CMK (cell line): ENCODE data around the gene PCBP4.

Source experiments
- DNase-seq: peaks from one replicate; pipeline ENCODE4 v3.0.0-alpha.2; 2010; ENCODE audit warnings: low read depth

PCBP4 gene

GRCh38 chr3:51967384-51968169, at the start of gene PCBP4:
Gene PCBP4 (minus strand): TSS chr3:51967454. CDS start chr3:51961240, 6,214 bp downstream.
- DNase-seq = no peak

GRCh38 chr3:52015438-52016228, 48.4 kb upstream of the PCBP4 start:
- DNase-seq = no peak

DNA sequence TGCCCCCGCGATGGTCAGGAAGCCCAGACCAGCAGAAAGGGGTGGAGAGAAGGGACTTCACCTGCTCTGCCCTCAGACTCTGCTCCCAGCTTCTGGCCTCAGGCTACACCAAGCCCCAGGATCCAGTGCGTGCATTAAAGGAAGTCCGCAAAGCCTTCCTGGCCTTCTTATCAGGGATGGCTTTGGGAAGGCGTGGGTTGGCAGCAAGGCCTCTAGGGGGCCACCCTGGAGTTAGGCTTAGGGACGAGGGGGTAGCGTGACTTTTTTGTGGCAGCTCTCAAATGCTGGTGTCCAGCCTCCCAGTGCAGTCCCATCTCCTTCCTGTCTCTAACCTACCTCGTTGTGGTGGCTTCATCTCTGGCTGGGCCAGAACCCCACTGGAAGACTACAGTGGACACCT, 47.4 kb upstream of the PCBP4 start:
- DNase-seq = no peak

DNA sequence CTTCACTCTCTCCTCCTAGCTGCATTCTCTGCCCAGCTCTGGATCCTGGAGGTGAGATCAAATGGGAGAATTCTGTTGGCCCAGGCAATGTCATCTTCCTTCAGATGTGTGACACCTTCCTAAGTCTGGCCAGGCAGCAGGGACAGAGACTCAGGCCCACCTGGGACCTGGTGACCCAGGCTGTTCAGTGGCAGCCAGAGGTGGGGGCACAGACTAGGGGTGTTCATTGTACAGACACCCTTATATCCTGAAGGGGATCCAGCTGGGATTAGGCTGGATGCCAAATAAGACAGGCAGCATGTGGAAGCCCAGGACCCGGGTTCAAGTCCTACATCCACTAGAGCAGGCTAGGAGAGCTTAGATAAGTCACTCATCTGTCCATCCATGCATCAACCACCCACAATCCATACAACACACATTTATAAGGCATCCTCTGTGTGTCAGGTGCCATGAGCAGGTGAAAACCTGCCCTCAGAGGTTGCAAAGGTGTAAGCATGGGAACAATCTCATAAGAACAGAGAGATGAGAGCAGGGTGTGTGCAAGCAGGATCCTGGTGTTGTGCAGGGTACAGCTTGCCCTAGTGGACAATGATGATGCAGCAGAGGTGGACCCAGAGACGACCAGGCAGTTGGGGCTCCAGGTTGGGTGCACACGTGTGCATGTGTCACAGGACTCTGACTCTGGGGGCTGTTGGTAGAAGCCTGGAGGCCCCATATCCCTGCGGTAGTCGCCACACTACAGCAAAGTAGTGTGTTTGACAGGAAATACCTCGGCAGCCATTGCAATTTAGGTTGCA, 46.7 kb upstream of the PCBP4 start:
- DNase-seq = no peak

GRCh38 chr3:52012699-52013098, 45.4 kb upstream of the PCBP4 start:
- DNase-seq = no peak

DNA sequence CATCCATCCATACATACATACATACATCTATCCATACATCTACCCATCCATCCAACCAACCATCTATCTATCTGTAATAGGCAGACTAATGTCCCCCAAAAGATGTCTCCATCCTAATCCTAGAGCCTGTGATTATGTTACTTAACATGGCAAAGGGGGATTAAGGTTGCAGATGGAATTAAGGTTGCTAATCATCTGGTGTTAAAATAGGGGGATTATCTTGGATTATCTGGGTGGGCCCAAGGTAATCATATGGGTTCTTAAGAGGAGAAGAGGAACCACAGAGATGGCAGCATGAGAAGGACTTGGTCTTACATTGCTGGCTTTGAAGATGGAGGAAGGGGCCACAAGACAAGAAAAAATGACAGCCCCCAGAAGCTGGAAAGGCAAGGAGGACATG, 43.2 kb upstream of the PCBP4 start:
- DNase-seq = no peak

- no peak for DNase-seq
Measured at GRCh38 chr3:52007291-52007690, 40.0 kb upstream of the PCBP4 start.

GRCh38 chr3:52006820-52007133, 39.5 kb upstream of the PCBP4 start:
- no peak for DNase-seq

GRCh38 chr3:52006017-52006819, 39.0 kb upstream of the PCBP4 start:
- DNase-seq = no peak

- DNase-seq = no peak
Measured at GRCh38 chr3:52005571-52005986, 38.3 kb upstream of the PCBP4 start.

DNA sequence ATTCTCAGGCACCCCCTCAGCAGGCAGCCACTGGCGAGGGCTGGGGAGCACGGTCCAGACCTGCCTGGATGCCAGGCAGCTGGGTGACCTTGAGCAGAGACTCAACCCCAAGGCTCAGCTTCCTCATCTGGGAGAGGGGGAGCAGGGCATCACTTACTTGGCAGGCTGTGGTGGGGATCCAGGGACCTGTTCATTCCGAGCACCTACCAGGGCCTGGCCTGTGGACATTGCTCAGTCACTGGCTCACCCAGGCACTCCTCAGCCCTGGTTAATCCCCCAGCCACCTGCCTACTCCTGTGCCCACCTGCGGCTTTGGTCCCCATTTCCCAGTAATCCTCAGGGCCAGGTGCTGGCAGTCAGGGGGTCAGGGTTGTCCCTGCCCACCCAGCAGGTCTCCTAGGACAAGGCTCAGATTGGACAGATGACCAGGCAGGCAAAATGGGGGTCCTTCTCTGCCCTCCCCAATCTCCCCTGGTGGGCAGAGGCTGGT, 37.7 kb upstream of the PCBP4 start:
- DNase-seq = no peak

GRCh38 chr3:52004163-52004787, 37.0 kb upstream of the PCBP4 start:
- DNase-seq = no peak

DNA sequence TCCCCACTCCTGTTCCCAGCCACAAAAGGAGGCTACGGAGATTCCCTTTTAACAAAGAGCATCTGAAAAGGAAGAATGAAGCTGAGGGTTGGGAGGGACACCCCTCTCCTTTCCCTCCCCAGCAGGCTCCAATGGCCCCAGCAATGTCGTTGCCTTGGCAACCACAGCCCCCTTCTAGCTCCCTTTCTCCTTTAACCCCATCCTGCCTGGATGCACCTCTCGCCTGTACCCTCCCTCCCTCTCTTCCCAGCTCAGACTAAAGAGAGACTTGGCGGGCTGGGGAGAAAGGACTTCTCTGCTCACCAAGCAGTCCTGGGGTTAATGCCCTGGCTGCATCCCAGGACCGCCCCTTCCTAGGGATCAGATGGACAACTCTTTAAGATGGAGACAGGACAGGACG, 35.5 kb upstream of the PCBP4 start:
- DNase-seq = no peak

- no peak for DNase-seq
Measured at GRCh38 chr3:52001443-52001974, 34.3 kb upstream of the PCBP4 start.

GRCh38 chr3:51999846-52000245, 32.6 kb upstream of the PCBP4 start:
- DNase-seq = no peak

- no peak for DNase-seq
Measured at GRCh38 chr3:51998774-51999173, 31.5 kb upstream of the PCBP4 start.

DNA sequence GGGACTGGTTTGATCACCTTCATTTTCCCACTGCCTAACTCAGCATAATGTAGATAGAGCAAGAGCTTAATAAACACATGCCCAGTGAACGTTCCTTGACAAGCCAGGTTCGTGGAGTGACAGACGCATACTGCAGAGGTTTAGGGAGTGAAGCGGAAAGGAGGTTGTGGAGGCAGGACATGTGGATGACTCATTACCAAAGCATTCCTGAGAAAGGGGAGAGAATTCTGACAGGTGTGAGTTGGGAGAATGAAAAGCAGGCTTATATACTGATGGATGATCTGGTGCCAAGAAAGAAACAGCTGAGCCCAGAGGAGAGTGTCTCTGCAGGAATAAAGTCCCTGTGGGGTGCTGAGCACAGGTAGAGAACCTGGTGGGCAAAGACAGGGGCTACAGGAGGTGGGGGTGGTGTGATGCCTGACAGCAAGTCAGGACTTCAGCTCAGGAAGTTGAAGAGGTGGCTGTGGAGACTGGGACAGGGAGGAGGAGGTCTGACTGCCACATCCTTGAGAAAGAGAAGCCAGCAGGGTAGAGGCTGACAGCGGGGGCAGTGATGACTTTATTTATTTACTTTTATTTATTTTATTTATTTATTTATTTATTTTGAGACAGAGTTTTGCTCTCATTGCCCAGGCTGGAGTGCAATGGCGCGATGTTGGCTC, 30.8 kb upstream of the PCBP4 start:
- DNase-seq = no peak

GRCh38 chr3:51997172-51997571, 29.9 kb upstream of the PCBP4 start:
- no peak for DNase-seq

DNA sequence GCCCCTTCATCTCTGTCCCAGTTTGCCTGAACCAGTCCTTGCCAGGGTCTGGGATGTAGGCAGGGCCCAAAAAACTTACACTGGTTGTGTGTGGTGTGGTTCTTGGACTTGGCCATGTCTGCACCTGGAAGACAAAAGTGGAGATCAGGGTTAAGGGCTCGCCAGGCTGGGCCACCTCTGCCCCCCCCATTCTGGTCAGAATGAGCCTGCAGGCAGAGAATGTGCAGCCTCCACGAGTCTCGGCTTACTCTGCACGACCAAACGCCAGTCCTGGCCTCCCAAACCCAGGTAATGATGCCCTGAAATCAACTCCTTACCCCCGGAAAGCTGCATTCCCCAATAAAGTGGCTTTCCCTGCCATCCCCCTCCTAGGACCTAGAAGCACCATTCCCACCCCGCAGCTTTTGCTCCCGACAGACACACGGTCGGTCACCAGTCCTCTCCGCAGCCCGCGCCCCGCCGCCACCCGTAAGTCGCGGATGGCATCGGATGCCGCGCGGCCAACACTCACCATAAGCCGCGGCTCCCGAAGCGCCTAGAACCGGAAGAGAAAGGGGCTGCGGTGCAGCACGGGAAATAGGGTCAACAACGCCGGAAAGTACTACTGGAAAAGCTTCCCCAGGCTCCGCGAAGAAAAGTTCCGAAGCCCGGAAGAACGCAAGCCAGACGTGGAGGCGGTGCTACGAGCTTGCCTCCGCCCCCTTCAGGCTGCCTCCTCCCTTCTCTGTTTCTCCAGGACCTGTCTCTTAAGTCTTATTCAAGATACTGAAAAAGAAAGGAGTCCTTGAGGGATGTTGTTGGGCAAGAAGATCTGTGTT, 28.3 kb upstream of the PCBP4 start, which contains the start of gene RPL29:
Gene RPL29, minus strand, starts transcription at position 550 of the 818 bp plus-strand sequence. Its CDS starts 434 bp downstream, at position 116.
- DNase-seq = peak; percentile 93
